ENCODE data around the gene KAT5. TPM values are rescaled to one million over a fixed set of nuclear protein-coding genes. Genes with fewer than 3 reads are reported as not detected.
"Not testable (repeated sequence)": the region's sequence is repeated elsewhere in the genome, so short reads cannot be mapped to it uniquely, and the experiment has no call there.

The KAT5 gene
- total and polyA plus RNA-seq, 12 donors: 52.0 to 199 (median 66.8) TPM

DNA sequence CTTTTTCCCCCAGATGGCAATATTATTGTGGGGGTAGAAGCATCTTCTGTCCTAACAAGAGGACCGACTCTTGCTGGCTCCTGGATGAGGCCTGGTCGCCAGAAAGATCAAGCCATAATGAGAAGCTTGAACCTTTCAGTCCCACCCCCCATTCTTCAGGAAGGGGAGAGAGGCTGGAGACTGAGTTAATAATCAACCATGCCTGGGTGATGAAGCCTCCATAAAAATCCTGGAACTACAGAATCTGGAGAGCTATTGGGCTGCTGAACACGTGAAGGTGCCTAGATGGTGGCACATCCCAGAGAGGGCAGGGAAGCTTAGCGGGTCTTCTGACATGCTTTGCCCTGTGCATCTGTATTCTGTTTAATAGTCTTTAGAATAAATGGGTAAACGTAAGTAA lies 52.4 kb downstream of the KAT5 start:
- H3K9me3 ChIP-seq (replicated peaks in 1 of 3): no peaks in the 10 kb centered on the region
- H3K27me3 ChIP-seq: peaks cover 8% of the 10 kb centered on the region
- no peak overlapping the region for H3K27ac ChIP-seq
- TF ChIP-seq, protein P1, sequence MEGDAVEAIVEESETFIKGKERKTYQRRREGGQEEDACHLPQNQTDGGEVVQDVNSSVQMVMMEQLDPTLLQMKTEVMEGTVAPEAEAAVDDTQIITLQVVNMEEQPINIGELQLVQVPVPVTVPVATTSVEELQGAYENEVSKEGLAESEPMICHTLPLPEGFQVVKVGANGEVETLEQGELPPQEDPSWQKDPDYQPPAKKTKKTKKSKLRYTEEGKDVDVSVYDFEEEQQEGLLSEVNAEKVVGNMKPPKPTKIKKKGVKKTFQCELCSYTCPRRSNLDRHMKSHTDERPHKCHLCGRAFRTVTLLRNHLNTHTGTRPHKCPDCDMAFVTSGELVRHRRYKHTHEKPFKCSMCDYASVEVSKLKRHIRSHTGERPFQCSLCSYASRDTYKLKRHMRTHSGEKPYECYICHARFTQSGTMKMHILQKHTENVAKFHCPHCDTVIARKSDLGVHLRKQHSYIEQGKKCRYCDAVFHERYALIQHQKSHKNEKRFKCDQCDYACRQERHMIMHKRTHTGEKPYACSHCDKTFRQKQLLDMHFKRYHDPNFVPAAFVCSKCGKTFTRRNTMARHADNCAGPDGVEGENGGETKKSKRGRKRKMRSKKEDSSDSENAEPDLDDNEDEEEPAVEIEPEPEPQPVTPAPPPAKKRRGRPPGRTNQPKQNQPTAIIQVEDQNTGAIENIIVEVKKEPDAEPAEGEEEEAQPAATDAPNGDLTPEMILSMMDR (IDR thresholded peaks at IDR 0.05): no peak
- TF ChIP-seq POLR2A (IDR thresholded peaks at IDR 0.05): no peak
- no peaks in the 10 kb centered on the region for H3K36me3 ChIP-seq (replicated peaks in 1 of 2)
- DNase-seq: no peak
- WGBS, 4 donors: 60 to 74% (median 68%) methylated on average over 5 of the region's 5 CpGs
- intact Hi-C loops (cut with DNase I): no loop called here
- H3K4me1 ChIP-seq (replicated peaks in 1 of 2): peaks cover 0 to under 1% of the 10 kb centered on the region in 2 donors
- H3K4me3 ChIP-seq: no peak overlapping the region

DNA sequence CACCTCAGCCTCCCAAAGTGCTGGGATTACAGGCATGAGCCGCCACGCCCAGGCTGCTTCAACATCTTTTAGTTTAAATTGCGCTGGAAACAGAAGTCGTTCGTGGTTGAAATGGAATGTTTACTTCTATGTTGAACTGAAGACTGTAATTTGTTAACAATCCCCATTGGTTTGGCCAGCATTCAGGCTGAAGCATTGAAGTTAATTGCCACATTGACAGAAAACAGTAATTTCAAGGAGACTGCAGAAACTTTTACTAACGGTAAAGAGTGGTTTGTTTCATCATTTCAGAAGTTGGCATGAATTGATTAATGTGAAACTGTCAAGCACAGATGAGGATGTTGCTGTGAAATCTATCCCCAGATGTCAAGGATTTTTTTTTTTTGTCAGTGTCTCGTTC lies 54.5 kb downstream of the KAT5 start:
- Histone ChIP-seq H3K4me1 (replicated peaks in 1 of 2) (peaks cover 3 to 4% of the 10 kb centered on the region in 2 donors), H3K27ac (no peak overlapping the region), H3K27me3 (no peaks in the 10 kb centered on the region), H3K36me3 (replicated peaks in 1 of 2) (no peaks in the 10 kb centered on the region), H3K4me3 (no peak overlapping the region), H3K9me3 (replicated peaks in 1 of 3) (no peaks in the 10 kb centered on the region)
- DNase-seq: no peak
- TF ChIP-seq, protein P1 (IDR thresholded peaks at IDR 0.05): no peak
- no peak for TF ChIP-seq POLR2A (IDR thresholded peaks at IDR 0.05)
- whole genome bisulfite sequencing, 4 donors: 53 to 65% (median 58%) methylated on average over 7 of the region's 7 CpGs
- intact Hi-C loops (cut with DNase I): no loop called here

- peaks cover 3 to 4% of the 10 kb centered on the region in 2 donors for H3K4me1 ChIP-seq (replicated peaks in 1 of 2)
- no peaks in the 10 kb centered on the region for H3K9me3 ChIP-seq (replicated peaks in 1 of 3)
- H3K27me3 ChIP-seq: no peaks in the 10 kb centered on the region
- no peak overlapping the region for H3K4me3 ChIP-seq
- WGBS, 4 donors: 65 to 75% (median 72%) methylated on average over 10 of the region's 10 CpGs
- intact Hi-C loops (cut with DNase I): no loop called here
- TF ChIP-seq, protein P1 (IDR thresholded peaks at IDR 0.05): no peak
- no peak for TF ChIP-seq POLR2A (IDR thresholded peaks at IDR 0.05)
- DNase-seq: no peak
- H3K36me3 ChIP-seq (replicated peaks in 1 of 2): no peaks in the 10 kb centered on the region
- H3K27ac ChIP-seq: no peak overlapping the region
These were observed 55.4 kb downstream of the KAT5 start for GRCh38 chr11:65767406-65767805.

DNA sequence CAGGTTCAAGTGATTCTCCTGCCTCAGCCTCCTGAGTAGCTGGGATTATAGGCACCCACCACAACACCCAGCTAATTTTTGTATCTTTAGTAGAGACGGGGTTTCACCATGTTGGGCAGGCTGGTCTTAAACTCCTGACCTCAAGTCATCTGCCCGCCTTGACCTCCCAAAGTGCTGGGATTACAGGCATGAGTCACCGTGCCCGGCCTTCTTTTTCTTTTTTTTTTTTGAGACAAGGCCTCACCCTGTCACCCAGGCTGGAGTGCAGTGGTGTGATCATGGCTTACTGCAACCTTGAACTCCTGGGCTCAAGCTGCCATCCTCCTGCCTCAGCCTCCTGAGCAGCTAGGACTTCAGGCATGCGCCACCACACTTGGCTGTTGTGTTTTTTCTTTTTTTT lies 55.8 kb downstream of the KAT5 start:
- H3K36me3 ChIP-seq (replicated peaks in 1 of 2); intact Hi-C loops (cut with DNase I); H3K27me3 ChIP-seq; H3K4me1 ChIP-seq (replicated peaks in 1 of 2); H3K9me3 ChIP-seq (replicated peaks in 1 of 3); H3K4me3 ChIP-seq; H3K27ac ChIP-seq: not testable (repeated sequence)
- WGBS, 4 donors: 41 to 52% (median 47%) methylated on average over 3 to 5 of the region's 5 CpGs
- DNase-seq: peak in 1 of 7 donors; percentile 17

Small RNA genes lying within 50 kb of the gene (small RNA-seq; reads per million reads assigned to genes)
- gene RN7SL309P: 0 reads per million in 2 donors

Other genes with a start within 250 kb of the KAT5 start
- gene MALAT1, start 213.2 kb upstream of the KAT5 start, total RNA-seq: over 10,000 TPM in 5 of 9 donors, 1,000 to 10,000 TPM in 4; 5,921 to 17,143 (median 10,534) TPM
- gene MALAT1, start 213.2 kb upstream of the KAT5 start, polyA plus RNA-seq: 1,000 to 10,000 TPM in 1 of 3 donors, 100 to 1,000 TPM in 2; 237 to 9,519 (median 973) TPM
- gene SCYL1, start 187.2 kb upstream of the KAT5 start, total RNA-seq: 100 to 1,000 TPM; 105 to 240 (median 147) TPM
- 100 to 1,000 TPM in 2 of 3 donors, 10 to 100 TPM in 1; 52.3 to 395 (median 329) TPM for gene SCYL1, start 187.2 kb upstream of the KAT5 start, polyA plus RNA-seq
- gene LTBP3, start 153.9 kb upstream of the KAT5 start, total RNA-seq: 100 to 1,000 TPM in 7 of 9 donors, 10 to 100 TPM in 2; 43.4 to 362 (median 218) TPM
- 100 to 1,000 TPM in 2 of 3 donors, 10 to 100 TPM in 1; 40.2 to 323 (median 265) TPM for gene LTBP3, start 153.9 kb upstream of the KAT5 start, polyA plus RNA-seq
- gene ZNRD2, start 141.8 kb upstream of the KAT5 start, total RNA-seq: 10 to 100 TPM; 34.0 to 83.4 (median 51.2) TPM
- 100 to 1,000 TPM in 2 of 3 donors, 1 to 10 TPM in 1; 9.4 to 135 (median 120) TPM for gene ZNRD2, start 141.8 kb upstream of the KAT5 start, polyA plus RNA-seq
- gene FAM89B, start 139.7 kb upstream of the KAT5 start, total RNA-seq: 10 to 100 TPM; 28.0 to 77.1 (median 41.7) TPM
- gene FAM89B, start 139.7 kb upstream of the KAT5 start, polyA plus RNA-seq: 10 to 100 TPM in 2 of 3 donors, 1 to 10 TPM in 1; 7.0 to 64.4 (median 50.1) TPM
- gene EHBP1L1, start 136.2 kb upstream of the KAT5 start, total RNA-seq: 10 to 100 TPM; 11.8 to 56.3 (median 35.2) TPM
- gene EHBP1L1, start 136.2 kb upstream of the KAT5 start, polyA plus RNA-seq: 10 to 100 TPM in 2 of 3 donors, 1 to 10 TPM in 1; 8.7 to 68.0 (median 33.9) TPM
- gene KCNK7, start 116.5 kb upstream of the KAT5 start, total RNA-seq: 1 to 10 TPM in 1 of 9 donors, under 1 TPM in 4, not detected in 4; 0.06 to 1.5 (median 0.23) TPM
- 10 to 100 TPM in 1 of 3 donors, 1 to 10 TPM in 1, not detected in 1; 2.4 to 12.5 TPM for gene KCNK7, start 116.5 kb upstream of the KAT5 start, polyA plus RNA-seq
- 10 to 100 TPM; 20.7 to 84.4 (median 55.7) TPM for gene MAP3K11, start 98.0 kb upstream of the KAT5 start, total RNA-seq
- gene MAP3K11, start 98.0 kb upstream of the KAT5 start, polyA plus RNA-seq: 100 to 1,000 TPM in 1 of 3 donors, 10 to 100 TPM in 2; 11.1 to 143 (median 85.2) TPM
- 10 to 100 TPM; 11.7 to 45.0 (median 41.2) TPM for gene PCNX3, start 96.5 kb upstream of the KAT5 start, total RNA-seq
- gene PCNX3, start 96.5 kb upstream of the KAT5 start, polyA plus RNA-seq: 10 to 100 TPM in 2 of 3 donors, 1 to 10 TPM in 1; 9.0 to 29.9 (median 19.2) TPM
- 100 to 1,000 TPM in 1 of 9 donors, 10 to 100 TPM in 8; 28.0 to 108 (median 74.1) TPM for gene SIPA1, start 74.2 kb upstream of the KAT5 start, total RNA-seq
- 100 to 1,000 TPM in 2 of 3 donors, 1 to 10 TPM in 1; 8.7 to 377 (median 171) TPM for gene SIPA1, start 74.2 kb upstream of the KAT5 start, polyA plus RNA-seq
- 10 to 100 TPM; 19.3 to 76.2 (median 69.5) TPM for gene RELA, start 49.3 kb upstream of the KAT5 start, total RNA-seq
- 10 to 100 TPM; 38.2 to 64.6 (median 46.7) TPM for gene RELA, start 49.3 kb upstream of the KAT5 start, polyA plus RNA-seq
- gene RNASEH2C, start 8.5 kb downstream of the KAT5 start, total RNA-seq: 100 to 1,000 TPM in 6 of 9 donors, 10 to 100 TPM in 3; 69.7 to 170 (median 112) TPM
- gene RNASEH2C, start 8.5 kb downstream of the KAT5 start, polyA plus RNA-seq: 100 to 1,000 TPM in 1 of 3 donors, 10 to 100 TPM in 2; 13.5 to 109 (median 79.5) TPM
- 10 to 100 TPM in 8 of 9 donors, 1 to 10 TPM in 1; 4.8 to 30.8 (median 17.2) TPM for gene AP5B1, start 68.7 kb downstream of the KAT5 start, total RNA-seq
- 1 to 10 TPM; 1.9 to 8.2 (median 3.4) TPM for gene AP5B1, start 68.7 kb downstream of the KAT5 start, polyA plus RNA-seq
- gene OVOL1, start 74.8 kb downstream of the KAT5 start, total RNA-seq: not detected
- under 1 TPM in 1 of 3 donors, not detected in 2; 0.07 TPM for gene OVOL1, start 74.8 kb downstream of the KAT5 start, polyA plus RNA-seq
- gene SNX32, start 121.7 kb downstream of the KAT5 start, total RNA-seq: 1 to 10 TPM in 1 of 9 donors, under 1 TPM in 5, not detected in 3; 0.25 to 1.2 (median 0.46) TPM
- gene SNX32, start 121.7 kb downstream of the KAT5 start, polyA plus RNA-seq: 1 to 10 TPM in 1 of 3 donors, under 1 TPM in 2; 0.11 to 1.1 (median 0.61) TPM
- 100 to 1,000 TPM; 354 to 765 (median 610) TPM for gene CFL1, start 145.9 kb downstream of the KAT5 start, total RNA-seq
- 100 to 1,000 TPM; 217 to 752 (median 376) TPM for gene CFL1, start 145.9 kb downstream of the KAT5 start, polyA plus RNA-seq
- 10 to 100 TPM; 17.5 to 53.7 (median 37.0) TPM for gene MUS81, start 148.2 kb downstream of the KAT5 start, total RNA-seq
- gene MUS81, start 148.2 kb downstream of the KAT5 start, polyA plus RNA-seq: 100 to 1,000 TPM in 2 of 3 donors, 10 to 100 TPM in 1; 16.1 to 147 (median 103) TPM
- gene EFEMP2, start 160.5 kb downstream of the KAT5 start, total RNA-seq: 100 to 1,000 TPM in 2 of 9 donors, 10 to 100 TPM in 7; 30.3 to 111 (median 62.9) TPM
- 100 to 1,000 TPM in 1 of 3 donors, 10 to 100 TPM in 2; 20.3 to 156 (median 92.9) TPM for gene EFEMP2, start 160.5 kb downstream of the KAT5 start, polyA plus RNA-seq
- 1 to 10 TPM in 3 of 9 donors, under 1 TPM in 4, not detected in 2; 0.28 to 3.4 (median 0.84) TPM for gene CTSW, start 167.6 kb downstream of the KAT5 start, total RNA-seq
- gene CTSW, start 167.6 kb downstream of the KAT5 start, polyA plus RNA-seq: 1 to 10 TPM in 2 of 3 donors, under 1 TPM in 1; 0.88 to 4.8 (median 2.9) TPM
- gene FIBP, start 176.2 kb downstream of the KAT5 start, total RNA-seq: 100 to 1,000 TPM in 2 of 9 donors, 10 to 100 TPM in 7; 57.9 to 183 (median 72.4) TPM
- gene FIBP, start 176.2 kb downstream of the KAT5 start, polyA plus RNA-seq: 10 to 100 TPM; 71.3 to 87.4 (median 72.5) TPM
- gene CCDC85B, start 178.4 kb downstream of the KAT5 start, total RNA-seq: 100 to 1,000 TPM in 2 of 9 donors, 10 to 100 TPM in 7; 15.5 to 162 (median 59.1) TPM
- gene CCDC85B, start 178.4 kb downstream of the KAT5 start, polyA plus RNA-seq: 100 to 1,000 TPM in 1 of 3 donors, 10 to 100 TPM in 1, under 1 TPM in 1; 0.16 to 124 (median 57.6) TPM
- gene FOSL1, start 188.1 kb downstream of the KAT5 start, total RNA-seq: 10 to 100 TPM in 1 of 9 donors, 1 to 10 TPM in 8; 2.7 to 34.4 (median 3.2) TPM
- gene FOSL1, start 188.1 kb downstream of the KAT5 start, polyA plus RNA-seq: 10 to 100 TPM; 12.0 to 32.4 (median 12.7) TPM
- gene C11orf68, start 206.8 kb downstream of the KAT5 start, total RNA-seq: 10 to 100 TPM; 11.5 to 51.9 (median 25.9) TPM
- 10 to 100 TPM; 22.9 to 32.4 (median 32.4) TPM for gene C11orf68, start 206.8 kb downstream of the KAT5 start, polyA plus RNA-seq
- 100 to 1,000 TPM in 3 of 9 donors, 10 to 100 TPM in 6; 75.8 to 111 (median 92.3) TPM for gene DRAP1, start 207.2 kb downstream of the KAT5 start, total RNA-seq
- 100 to 1,000 TPM in 2 of 3 donors, 10 to 100 TPM in 1; 63.7 to 269 (median 267) TPM for gene DRAP1, start 207.2 kb downstream of the KAT5 start, polyA plus RNA-seq
- under 1 TPM in 2 of 9 donors, not detected in 7; 0.24 to 0.33 TPM for gene TSGA10IP, start 233.2 kb downstream of the KAT5 start, total RNA-seq
- under 1 TPM in 2 of 3 donors, not detected in 1; 0.03 to 0.32 TPM for gene TSGA10IP, start 233.2 kb downstream of the KAT5 start, polyA plus RNA-seq
- 10 to 100 TPM; 16.9 to 47.4 (median 31.2) TPM for gene SART1, start 249.5 kb downstream of the KAT5 start, total RNA-seq
- gene SART1, start 249.5 kb downstream of the KAT5 start, polyA plus RNA-seq: 100 to 1,000 TPM in 2 of 3 donors, 10 to 100 TPM in 1; 31.5 to 351 (median 246) TPM

All from adrenal gland (tissue), 12 donors.